Adrenal gland (tissue), 5 donors: ENCODE results near the gene MLC1.

Experiments used
- POLR2A ChIP-seq, 2 donors: fragments of 450-650 bp; IDR thresholded peaks; one replicate each; pipeline ENCODE4 v1.6.1; 2017; ENCODE audit warnings: antibody characterized with exemption in 2 of 2, mild to moderate bottlenecking in 2 of 2, moderate library complexity in 1 of 2
- TF ChIP-seq, protein P1 (sequence below), 6 experiments: fragments of 450-650 bp in 4 of 6; fragments of 200-600 bp in 2 of 6; sonication (generic) in 1 of 6; IDR thresholded peaks; 1 replicate in 5 of 6; 2 replicates in 1 of 6; pipeline versions ENCODE4 v1.5.1 to v1.8.0; 2016 to 2021; ENCODE audit warnings: antibody characterized with exemption in 6 of 6, mild to moderate bottlenecking in 2 of 6, moderate library complexity in 1 of 6
- donor health status: DM: no; HTN: no; CAD: no.

DNA sequence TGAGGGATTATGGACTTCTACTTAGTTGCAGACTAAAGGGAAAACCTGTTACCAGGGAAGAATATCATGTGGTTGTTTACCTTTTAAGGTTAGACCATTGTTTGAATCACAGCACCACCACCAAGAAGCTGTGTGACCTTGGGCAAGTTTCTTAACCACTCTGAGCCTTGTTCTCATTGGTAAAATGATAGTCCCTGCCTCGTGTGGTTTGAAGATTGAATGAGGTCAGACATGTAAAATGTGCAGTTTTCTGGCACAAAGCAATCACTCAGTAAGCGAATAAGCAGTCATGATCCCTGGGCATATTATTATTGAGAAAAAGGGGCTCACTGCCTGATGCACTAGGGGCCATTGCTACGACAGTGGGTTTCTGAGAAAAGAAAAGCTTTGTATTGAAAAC is 32.9 kb upstream of the MLC1 start:
- TF ChIP-seq, protein P1, sequence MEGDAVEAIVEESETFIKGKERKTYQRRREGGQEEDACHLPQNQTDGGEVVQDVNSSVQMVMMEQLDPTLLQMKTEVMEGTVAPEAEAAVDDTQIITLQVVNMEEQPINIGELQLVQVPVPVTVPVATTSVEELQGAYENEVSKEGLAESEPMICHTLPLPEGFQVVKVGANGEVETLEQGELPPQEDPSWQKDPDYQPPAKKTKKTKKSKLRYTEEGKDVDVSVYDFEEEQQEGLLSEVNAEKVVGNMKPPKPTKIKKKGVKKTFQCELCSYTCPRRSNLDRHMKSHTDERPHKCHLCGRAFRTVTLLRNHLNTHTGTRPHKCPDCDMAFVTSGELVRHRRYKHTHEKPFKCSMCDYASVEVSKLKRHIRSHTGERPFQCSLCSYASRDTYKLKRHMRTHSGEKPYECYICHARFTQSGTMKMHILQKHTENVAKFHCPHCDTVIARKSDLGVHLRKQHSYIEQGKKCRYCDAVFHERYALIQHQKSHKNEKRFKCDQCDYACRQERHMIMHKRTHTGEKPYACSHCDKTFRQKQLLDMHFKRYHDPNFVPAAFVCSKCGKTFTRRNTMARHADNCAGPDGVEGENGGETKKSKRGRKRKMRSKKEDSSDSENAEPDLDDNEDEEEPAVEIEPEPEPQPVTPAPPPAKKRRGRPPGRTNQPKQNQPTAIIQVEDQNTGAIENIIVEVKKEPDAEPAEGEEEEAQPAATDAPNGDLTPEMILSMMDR (IDR thresholded peaks at IDR 0.05) = no peak
- no peak for TF ChIP-seq POLR2A (IDR thresholded peaks at IDR 0.05)
